ENCODE data around the gene PISD.
"Not testable (repeated sequence)": the region's sequence is repeated elsewhere in the genome, so short reads cannot be mapped to it uniquely, and the experiment has no call there.

PISD gene

GRCh38 chr22:31603081-31603525 is 58.9 kb downstream of the PISD start:
- H3K9me3 ChIP-seq: no peaks in the 10 kb centered on the region
- DNase-seq (ENCODE audit: low spot score in 2 of 2): no peak
- no peak overlapping the region for H3K4me3 ChIP-seq
- H3K36me3 ChIP-seq (replicated peaks): peaks cover 6% of the 10 kb centered on the region
- no peaks in the 10 kb centered on the region for H3K4me1 ChIP-seq
- in situ Hi-C loops (cut with MboI; ENCODE audit: low sequenced_read_pairs): no loop called here
- H3K27me3 ChIP-seq (ENCODE audit: low read depth): no peaks in the 10 kb centered on the region

GRCh38 chr22:31602259-31602952 is 59.6 kb downstream of the PISD start:
- no peaks in the 10 kb centered on the region for H3K4me1 ChIP-seq
- in situ Hi-C loops (cut with MboI; ENCODE audit: low sequenced_read_pairs): no loop called here
- DNase-seq (ENCODE audit: low spot score in 2 of 2): no peak
- H3K36me3 ChIP-seq (replicated peaks): peaks cover 6% of the 10 kb centered on the region
- no peaks in the 10 kb centered on the region for H3K27me3 ChIP-seq (ENCODE audit: low read depth)
- no peaks in the 10 kb centered on the region for H3K9me3 ChIP-seq
- H3K4me3 ChIP-seq: no peak overlapping the region

GRCh38 chr22:31595271-31595670 is 66.7 kb downstream of the PISD start:
- no peaks in the 10 kb centered on the region; the same call in 1 of the 2 replicates for H3K9me3 ChIP-seq
- H3K4me1 ChIP-seq: no peaks in the 10 kb centered on the region
- no peaks in the 10 kb centered on the region for H3K36me3 ChIP-seq (replicated peaks)
- no peak overlapping the region for H3K4me3 ChIP-seq
- DNase-seq (ENCODE audit: low spot score in 2 of 2): no peak
- H3K27me3 ChIP-seq (ENCODE audit: low read depth): no peaks in the 10 kb centered on the region
- in situ Hi-C loops (cut with MboI; ENCODE audit: low sequenced_read_pairs): no loop called here

DNA sequence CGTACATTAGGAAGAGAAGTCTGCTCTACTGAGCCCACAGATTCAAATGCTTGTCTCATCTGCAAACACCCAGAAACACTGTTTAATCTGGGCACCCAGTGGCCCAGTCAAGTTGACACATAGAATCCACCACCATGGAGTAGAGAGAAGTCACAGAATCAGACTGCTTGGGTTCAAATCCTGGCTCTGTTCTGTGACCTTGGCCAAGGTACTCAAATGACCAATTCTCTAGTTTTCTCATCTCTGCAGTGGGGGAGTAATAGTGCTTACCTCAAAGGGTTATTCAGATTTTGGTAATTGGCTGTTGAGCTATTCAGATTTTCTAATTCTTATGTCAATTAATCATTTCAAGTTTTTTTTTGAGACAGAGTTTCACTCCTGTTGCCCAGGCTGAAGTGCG is 71.9 kb downstream of the PISD start:
- H3K4me3 ChIP-seq; H3K36me3 ChIP-seq (replicated peaks); in situ Hi-C loops (cut with MboI; ENCODE audit: low sequenced_read_pairs); H3K27me3 ChIP-seq (ENCODE audit: low read depth); H3K4me1 ChIP-seq; H3K9me3 ChIP-seq; DNase-seq (ENCODE audit: low spot score in 2 of 2): not testable (repeated sequence)

DNA sequence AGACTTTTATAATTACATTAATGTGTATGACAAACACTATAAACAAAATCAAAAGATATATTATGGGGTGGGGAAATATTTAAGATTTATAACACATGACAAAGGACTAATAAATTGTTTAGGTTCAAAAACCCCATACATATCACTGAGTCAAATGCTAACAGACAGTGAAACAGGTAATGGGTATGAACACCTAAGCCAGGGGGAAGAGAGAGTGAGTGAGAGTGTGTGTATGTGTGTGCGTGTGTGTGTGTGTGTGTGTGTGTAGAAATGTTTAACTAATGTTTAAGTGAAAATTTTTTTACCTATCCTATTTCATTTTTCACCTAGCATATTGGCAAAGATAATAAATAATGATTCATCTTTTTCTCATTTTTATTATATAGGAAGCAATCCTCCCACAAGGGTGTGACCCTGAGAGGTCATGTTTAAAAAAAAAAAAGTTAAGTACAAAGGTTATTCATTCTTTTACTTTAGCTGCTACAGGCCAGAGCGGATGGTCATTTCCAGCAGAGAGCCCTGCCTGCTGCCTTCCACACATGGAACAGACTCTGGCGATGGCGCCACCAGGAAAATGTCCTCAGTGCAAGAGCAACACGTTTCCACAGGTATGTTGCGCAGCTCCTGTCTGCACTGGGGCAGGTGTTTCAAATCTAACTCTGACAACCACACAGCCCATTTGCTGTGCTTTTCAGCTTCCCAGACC is 72.9 kb downstream of the PISD start:
- no peak for DNase-seq (ENCODE audit: low spot score in 2 of 2)
- Histone ChIP-seq H3K9me3 (no peaks in the 10 kb centered on the region; the same call in 1 of the 2 replicates), H3K36me3 (replicated peaks) (peaks cover 11% of the 10 kb centered on the region; the same call in 1 of the 2 replicates)

GRCh38 chr22:31586137-31586920 is 75.7 kb downstream of the PISD start:
- in situ Hi-C loops (cut with MboI; ENCODE audit: low sequenced_read_pairs): no loop called here
- no peak for DNase-seq (ENCODE audit: low spot score in 2 of 2)
- Histone ChIP-seq H3K27me3 (ENCODE audit: low read depth) (no peaks in the 10 kb centered on the region), H3K4me1 (no peaks in the 10 kb centered on the region), H3K4me3 (no peak overlapping the region), H3K9me3 (no peaks in the 10 kb centered on the region), H3K36me3 (replicated peaks) (peaks cover 11% of the 10 kb centered on the region; the same call in 1 of the 2 replicates)

More for the DNA sequence above, 72.9 kb downstream of the PISD start:
- no peaks in the 10 kb centered on the region for H3K27me3 ChIP-seq (ENCODE audit: low read depth)
- in situ Hi-C loops (cut with MboI; ENCODE audit: low sequenced_read_pairs): no loop called here
- no peak overlapping the region for H3K4me3 ChIP-seq
- no peaks in the 10 kb centered on the region for H3K4me1 ChIP-seq

DNA sequence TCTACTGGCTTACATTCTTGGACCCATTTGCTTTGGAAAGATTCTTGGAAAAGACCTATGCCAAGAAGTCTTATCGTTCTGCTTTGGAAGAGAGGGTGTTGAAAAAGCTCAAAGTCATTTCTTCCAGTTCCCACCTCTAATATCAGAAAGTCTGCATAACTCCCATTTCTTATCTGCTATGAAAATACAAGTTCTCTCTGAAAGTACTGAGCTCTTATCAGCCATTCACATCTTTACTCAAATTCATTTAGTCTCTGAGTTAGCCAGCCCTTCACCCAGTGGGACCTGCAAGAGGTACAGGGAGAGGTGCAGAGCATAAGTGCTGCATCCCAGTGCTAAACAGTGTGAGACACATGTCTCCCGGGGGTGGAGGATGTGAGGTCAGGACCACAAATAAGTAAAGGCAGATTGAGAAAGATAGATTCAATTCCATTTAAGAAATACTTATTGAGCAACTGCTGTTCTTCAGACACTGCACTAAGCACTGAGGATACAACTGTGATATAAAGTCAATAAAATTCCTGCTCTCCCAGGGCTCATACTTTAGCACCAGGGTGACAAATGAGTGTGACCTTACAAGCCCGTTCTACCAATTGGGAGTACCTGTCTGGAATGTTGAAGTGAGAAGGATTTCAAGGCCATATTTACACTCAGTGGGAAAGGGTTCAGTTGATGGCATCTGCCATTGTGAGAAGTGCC is 76.7 kb downstream of the PISD start:
- DNase-seq (ENCODE audit: low spot score in 2 of 2): no peak
- no peaks in the 10 kb centered on the region for H3K27me3 ChIP-seq (ENCODE audit: low read depth)
- H3K36me3 ChIP-seq (replicated peaks): peaks cover 11% of the 10 kb centered on the region; the same call in 1 of the 2 replicates
- no peak overlapping the region for H3K4me3 ChIP-seq
- in situ Hi-C loops (cut with MboI; ENCODE audit: low sequenced_read_pairs): no loop called here
- no peaks in the 10 kb centered on the region for H3K4me1 ChIP-seq
- H3K9me3 ChIP-seq: no peaks in the 10 kb centered on the region

DNA sequence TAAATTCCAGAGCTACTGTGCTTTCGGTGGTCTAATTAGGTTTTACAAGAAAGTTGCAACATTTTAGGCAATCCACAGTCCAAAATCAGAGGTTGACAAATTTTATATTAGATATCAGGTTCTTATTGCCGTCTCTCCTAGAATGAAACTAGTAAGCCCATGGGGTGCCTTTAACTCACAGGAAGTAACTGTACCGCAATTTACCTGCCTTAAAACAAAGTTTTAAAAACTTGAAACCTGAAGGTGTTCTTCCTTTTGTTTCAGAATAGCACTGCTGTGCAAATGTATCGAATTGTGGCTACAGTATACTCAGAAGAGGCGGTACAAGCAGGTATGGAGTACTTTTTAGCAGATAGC is 77.2 kb downstream of the PISD start:
- Histone ChIP-seq H3K9me3 (no peaks in the 10 kb centered on the region), H3K4me3 (no peak overlapping the region), H3K4me1 (no peaks in the 10 kb centered on the region), H3K36me3 (replicated peaks) (peaks cover 11% of the 10 kb centered on the region; the same call in 1 of the 2 replicates), H3K27me3 (ENCODE audit: low read depth) (no peaks in the 10 kb centered on the region)
- in situ Hi-C loops (cut with MboI; ENCODE audit: low sequenced_read_pairs): no loop called here
- DNase-seq (ENCODE audit: low spot score in 2 of 2): no peak

DNA sequence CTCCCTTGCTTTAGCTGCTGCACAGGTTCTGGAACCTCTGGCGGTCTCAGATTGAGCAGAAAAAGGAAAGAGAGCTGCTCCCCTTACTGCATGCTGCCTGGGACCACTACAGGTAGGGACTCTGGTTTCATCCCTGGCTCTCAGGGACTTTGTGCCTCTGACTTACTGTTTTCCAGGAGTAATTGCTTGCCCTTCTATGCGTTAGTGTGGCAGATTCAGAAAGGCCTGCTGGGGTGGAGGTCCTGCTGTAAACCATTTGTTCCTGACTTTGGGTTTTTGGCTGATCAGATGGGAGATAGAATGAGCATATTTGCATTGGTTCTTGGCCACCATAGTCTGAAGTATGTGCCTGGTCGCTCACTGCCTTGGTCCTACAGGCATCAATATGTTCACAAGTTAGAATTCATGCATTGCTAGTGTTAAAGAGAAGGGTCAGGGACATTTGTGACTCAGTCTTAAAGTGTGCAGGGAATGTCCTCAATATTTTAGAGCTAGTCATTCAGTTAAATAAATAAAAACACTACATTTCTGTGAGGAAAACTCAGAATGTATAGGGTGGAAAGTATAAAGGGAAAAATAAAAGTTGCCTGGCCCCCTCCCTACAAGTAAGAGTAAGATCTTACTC is 78.0 kb downstream of the PISD start:
- DNase-seq (ENCODE audit: low spot score in 2 of 2): no peak

DNA sequence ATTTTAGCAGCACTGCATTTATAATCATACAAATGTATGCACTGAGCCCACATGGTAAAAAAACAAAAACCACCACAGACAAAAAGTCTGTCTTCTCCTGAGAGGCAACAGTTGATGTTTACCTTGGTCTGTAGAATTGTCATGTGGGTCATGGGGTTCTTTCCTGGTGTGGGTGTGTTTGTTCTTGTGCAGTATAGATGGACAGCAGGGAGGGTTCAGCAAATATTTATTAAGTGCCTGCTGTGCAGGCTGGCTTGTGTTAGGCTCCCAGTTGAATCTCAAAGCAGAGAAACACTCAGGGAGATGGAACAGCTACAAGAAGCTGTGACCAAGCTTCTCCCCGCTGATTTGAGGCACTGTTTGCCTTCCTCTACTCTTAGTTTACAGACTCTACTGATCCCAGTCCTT is 82.2 kb downstream of the PISD start:
- Histone ChIP-seq H3K36me3 (replicated peaks) (peaks cover 6% of the 10 kb centered on the region; the same call in 1 of the 2 replicates), H3K4me1 (no peaks in the 10 kb centered on the region), H3K4me3 (no peak overlapping the region), H3K9me3 (no peaks in the 10 kb centered on the region), H3K27me3 (ENCODE audit: low read depth) (no peaks in the 10 kb centered on the region)
- in situ Hi-C loops (cut with MboI; ENCODE audit: low sequenced_read_pairs): no loop called here
- no peak for DNase-seq (ENCODE audit: low spot score in 2 of 2)

More for the DNA sequence above, 78.0 kb downstream of the PISD start:
- H3K27me3 ChIP-seq (ENCODE audit: low read depth): no peaks in the 10 kb centered on the region
- no peak overlapping the region for H3K4me3 ChIP-seq
- H3K9me3 ChIP-seq: no peaks in the 10 kb centered on the region
- no peaks in the 10 kb centered on the region for H3K4me1 ChIP-seq
- in situ Hi-C loops (cut with MboI; ENCODE audit: low sequenced_read_pairs): no loop called here
- peaks cover 11% of the 10 kb centered on the region; the same call in 1 of the 2 replicates for H3K36me3 ChIP-seq (replicated peaks)

- no peaks in the 10 kb centered on the region for H3K27me3 ChIP-seq (ENCODE audit: low read depth)
- in situ Hi-C loops (cut with MboI; ENCODE audit: low sequenced_read_pairs): no loop called here
- H3K4me3 ChIP-seq: no peak overlapping the region
- no peaks in the 10 kb centered on the region for H3K9me3 ChIP-seq
- peaks cover 7% of the 10 kb centered on the region for H3K36me3 ChIP-seq (replicated peaks)
- H3K4me1 ChIP-seq: no peaks in the 10 kb centered on the region
- DNase-seq (ENCODE audit: low spot score in 2 of 2): no peak
Observed at GRCh38 chr22:31578171-31578570, 83.8 kb downstream of the PISD start.

- H3K4me3 ChIP-seq: no peak overlapping the region
- H3K36me3 ChIP-seq (replicated peaks): peaks cover 7% of the 10 kb centered on the region
- H3K4me1 ChIP-seq: no peaks in the 10 kb centered on the region
- no peak for DNase-seq (ENCODE audit: low spot score in 2 of 2)
- no peaks in the 10 kb centered on the region for H3K9me3 ChIP-seq
- in situ Hi-C loops (cut with MboI; ENCODE audit: low sequenced_read_pairs): no loop called here
- no peaks in the 10 kb centered on the region for H3K27me3 ChIP-seq (ENCODE audit: low read depth)
Observed at GRCh38 chr22:31577711-31578110, 84.3 kb downstream of the PISD start.

DNA sequence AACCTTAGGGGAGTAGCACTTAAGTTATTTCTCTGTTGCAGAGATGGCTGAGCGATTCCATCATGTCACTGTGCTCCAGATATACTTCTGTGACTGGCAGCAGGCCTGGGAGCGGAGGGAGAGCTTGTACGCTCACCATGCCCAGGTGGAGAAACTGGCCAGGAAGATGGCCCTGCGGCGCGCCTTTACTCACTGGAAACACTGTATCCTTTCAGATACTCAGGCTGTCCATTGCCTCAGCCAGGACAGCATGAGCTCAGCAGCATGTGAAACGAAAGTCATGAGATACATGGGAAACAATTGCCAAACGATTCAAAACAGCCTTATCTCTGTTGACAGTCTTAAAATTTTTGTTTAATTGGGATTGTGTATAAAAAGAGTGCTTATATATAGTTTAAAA is 86.8 kb downstream of the PISD start:
- no peak overlapping the region for H3K4me3 ChIP-seq
- in situ Hi-C loops (cut with MboI; ENCODE audit: low sequenced_read_pairs): no loop called here

More for the DNA sequence above, 86.8 kb downstream of the PISD start:
- Histone ChIP-seq H3K9me3 (no peaks in the 10 kb centered on the region), H3K27me3 (ENCODE audit: low read depth) (no peaks in the 10 kb centered on the region), H3K36me3 (replicated peaks) (peaks cover 7% of the 10 kb centered on the region), H3K4me1 (no peaks in the 10 kb centered on the region)
- DNase-seq (ENCODE audit: low spot score in 2 of 2): no peak
